Measurements from ENCODE around the gene ASB7.
A peak's percentile ranks its signal among the peaks of the same experiment; 100 is the strongest.

DNA sequence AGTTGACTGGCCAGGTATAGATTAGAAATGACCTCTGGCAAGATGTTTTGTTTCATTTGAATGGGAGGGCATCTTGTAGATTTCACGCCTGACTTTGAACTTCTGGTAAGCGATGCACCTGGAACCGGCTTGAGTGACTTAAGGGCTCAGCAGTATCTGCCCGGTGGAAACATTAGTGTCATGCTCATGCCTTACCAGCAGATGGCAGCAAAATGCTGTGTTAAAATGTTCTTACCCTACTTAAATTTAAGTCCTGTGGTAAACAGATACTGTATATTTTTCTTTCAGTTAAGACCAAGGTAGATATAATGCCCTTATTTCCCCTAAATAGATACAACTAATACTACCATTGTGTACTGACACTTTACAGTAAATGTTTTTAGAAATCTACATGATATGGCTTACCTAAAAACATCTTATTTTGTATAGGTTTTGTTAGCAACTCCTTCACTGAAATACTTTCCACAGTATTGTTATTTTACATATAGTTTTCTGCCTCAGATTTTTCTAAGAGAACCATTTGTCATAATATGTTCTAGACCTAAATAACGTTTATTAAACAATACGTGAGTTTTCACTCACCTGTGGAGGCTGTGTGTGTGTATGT, 25.5 kb downstream of the ASB7 start:
- TF ChIP-seq, protein P1, sequence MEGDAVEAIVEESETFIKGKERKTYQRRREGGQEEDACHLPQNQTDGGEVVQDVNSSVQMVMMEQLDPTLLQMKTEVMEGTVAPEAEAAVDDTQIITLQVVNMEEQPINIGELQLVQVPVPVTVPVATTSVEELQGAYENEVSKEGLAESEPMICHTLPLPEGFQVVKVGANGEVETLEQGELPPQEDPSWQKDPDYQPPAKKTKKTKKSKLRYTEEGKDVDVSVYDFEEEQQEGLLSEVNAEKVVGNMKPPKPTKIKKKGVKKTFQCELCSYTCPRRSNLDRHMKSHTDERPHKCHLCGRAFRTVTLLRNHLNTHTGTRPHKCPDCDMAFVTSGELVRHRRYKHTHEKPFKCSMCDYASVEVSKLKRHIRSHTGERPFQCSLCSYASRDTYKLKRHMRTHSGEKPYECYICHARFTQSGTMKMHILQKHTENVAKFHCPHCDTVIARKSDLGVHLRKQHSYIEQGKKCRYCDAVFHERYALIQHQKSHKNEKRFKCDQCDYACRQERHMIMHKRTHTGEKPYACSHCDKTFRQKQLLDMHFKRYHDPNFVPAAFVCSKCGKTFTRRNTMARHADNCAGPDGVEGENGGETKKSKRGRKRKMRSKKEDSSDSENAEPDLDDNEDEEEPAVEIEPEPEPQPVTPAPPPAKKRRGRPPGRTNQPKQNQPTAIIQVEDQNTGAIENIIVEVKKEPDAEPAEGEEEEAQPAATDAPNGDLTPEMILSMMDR (IDR thresholded peaks at IDR 0.05), result peak; percentile 83 to 88 (median 84)
- TF ChIP-seq EP300 (IDR thresholded peaks at IDR 0.05), result no peak
- no peak for TF ChIP-seq POLR2AphosphoS5 (IDR thresholded peaks at IDR 0.05)
- no peak for TF ChIP-seq POLR2A (IDR thresholded peaks at IDR 0.05)
